K562 (cell line): ENCODE measurements around the gene CACNA2D2. TPM values are rescaled to one million over a fixed set of nuclear protein-coding genes. Genes with fewer than 3 reads are reported as not detected.

Source experiments
- ATAC-seq: fragments of 200-7000 bp; cut with Tn5 transposase; 3 replicates; pipeline ENCODE4 v1.9.1; 2020; ENCODE audit warnings: moderate library complexity
- BruUV-seq: library from RNA; stranded (reverse); fragments of 400-500 nt; replicated peaks from 2 replicates; lab custom pipeline; 2021; lab: Mats Ljungman, UMichigan
- CTCF ChIA-PET: fragments of 300-600 bp; formaldehyde crosslinking; extraction: SDS; loops from one replicate; lab custom pipeline; 2021; ENCODE audit warnings: low intra/inter-chr PET ratio; lab: Yijun Ruan, JAX
- POLR2A ChIA-PET: fragments of 300-600, 350-650 bp; sonication (Branson Sonifier 250); formaldehyde crosslinking; extraction: SDS; loops from one replicate; lab custom pipeline; 2021; ENCODE audit warnings: antibody characterized with exemption, inconsistent platforms; lab: Yijun Ruan, JAX
- DNase-seq, 4 experiments: peaks; one replicate each; pipeline versions ENCODE4 v3.0.0 to v3.0.0-alpha.2; 2011 to 2018; ENCODE audit warnings: low spot score in 3 of 4, mixed read lengths in 3 of 4; ENCODE audit errors: extremely low read depth in 1 of 4
- FAIRE-seq: peaks from 2 replicates; lab custom pipeline; 2011; peaks lifted over from hg19 to GRCh38; lab: Jason Lieb, UNC
- H2AFZ ChIP-seq: 2 replicates; pipeline ENCODE4 v1.6.0; 2011; ENCODE audit warnings: low read depth, low read length, control low read depth, inconsistent platforms
- H3K27ac ChIP-seq: fragments of 200-600 bp; 3 replicates; pipeline ENCODE4 v1.8.0; 2011; ENCODE audit warnings: low read depth, mild to moderate bottlenecking, control low read depth, inconsistent platforms, low read length, moderate library complexity, mixed read lengths; ENCODE audit errors: extremely low read depth
- H3K27me3 ChIP-seq, 2 experiments: fragments of 300-600 bp in 1 of 2; 2 replicates in 1 of 2; 3 replicates in 1 of 2; pipeline versions ENCODE4 v1.6.0 to v1.8.0; 2011; ENCODE audit warnings: inconsistent platforms in 2 of 2, low read length in 2 of 2, mild to moderate bottlenecking in 1 of 2, mixed read lengths in 1 of 2, moderate library complexity in 1 of 2; ENCODE audit not compliant: control insufficient read depth in 2 of 2, insufficient read depth in 2 of 2
- H3K36me3 ChIP-seq: fragments of 300-600 bp; 3 replicates; pipeline ENCODE4 v1.8.0; 2011; ENCODE audit warnings: mild to moderate bottlenecking, low read length, inconsistent platforms; ENCODE audit not compliant: control insufficient read depth, insufficient read depth
- H3K4me1 ChIP-seq, 2 experiments: fragments of 200-600 bp in 1 of 2; replicated peaks in 1 of 2; 2 replicates in 1 of 2; 3 replicates in 1 of 2; pipeline versions ENCODE4 v1.5.1 to v1.8.0; 2011; ENCODE audit warnings: inconsistent platforms in 2 of 2, low read length in 2 of 2, mild to moderate bottlenecking in 1 of 2, mixed read lengths in 1 of 2, moderate library complexity in 1 of 2; ENCODE audit not compliant: control insufficient read depth in 2 of 2, insufficient read depth in 2 of 2
- H3K4me2 ChIP-seq: 2 replicates; pipeline ENCODE4 v1.6.1; 2011; ENCODE audit warnings: low read length, control low read depth, inconsistent platforms, mixed read lengths; ENCODE audit not compliant: insufficient read depth
- H3K4me3 ChIP-seq: fragments of 200-600 bp; sonication (generic), shearing (Covaris generic); 2 replicates; pipeline ENCODE4 v1.5.1; 2016; ENCODE audit warnings: control low read depth, inconsistent platforms
- H3K79me2 ChIP-seq: fragments of 200-600 bp; 3 replicates; pipeline ENCODE4 v1.8.0; 2011; ENCODE audit warnings: low read length, inconsistent platforms; ENCODE audit not compliant: control insufficient read depth, insufficient read depth
- H3K9ac ChIP-seq, 2 experiments: 2 replicates each; pipeline versions ENCODE4 v1.6.0 to v1.6.1; 2011; ENCODE audit warnings: low read depth in 2 of 2, low read length in 2 of 2, control low read depth in 1 of 2, inconsistent platforms in 1 of 2, mild to moderate bottlenecking in 1 of 2, mixed read lengths in 1 of 2; ENCODE audit not compliant: insufficient read depth in 1 of 2
- H3K9me1 ChIP-seq: one replicate; pipeline ENCODE4 v1.6.0; 2011; ENCODE audit warnings: inconsistent platforms, mild to moderate bottlenecking, low read length, moderate library complexity; ENCODE audit not compliant: control insufficient read depth, insufficient read depth
- H3K9me3 ChIP-seq: replicated peaks from 2 replicates; pipeline ENCODE4 v1.5.1; 2011; ENCODE audit warnings: low read depth, low read length, inconsistent platforms; ENCODE audit not compliant: control insufficient read depth, insufficient read depth
- H4K20me1 ChIP-seq: replicated peaks from 2 replicates; pipeline ENCODE4 v1.6.1; 2011; ENCODE audit warnings: low read length, inconsistent platforms, mixed read lengths; ENCODE audit not compliant: control insufficient read depth, insufficient read depth
- CREBBP ChIP-seq: IDR thresholded peaks from one replicate; pipeline ENCODE4 v1.6.1; 2012; ENCODE audit warnings: low read depth, mild to moderate bottlenecking, control low read depth, inconsistent platforms, low read length
- CREM ChIP-seq: IDR thresholded peaks from 2 replicates; pipeline ENCODE4 v1.6.1; 2014; ENCODE audit warnings: antibody characterized with exemption, low read depth
- EHMT2 ChIP-seq: fragments of 450-650 bp; IDR thresholded peaks from 2 replicates; pipeline ENCODE4 v1.6.1; 2018; ENCODE audit warnings: antibody characterized with exemption
- MAFK ChIP-seq: IDR thresholded peaks from 2 replicates; pipeline ENCODE4 v1.6.1; 2011; ENCODE audit warnings: low read length, improper control_type of control experiment
- MIER1 ChIP-seq: fragments of 450-650 bp; IDR thresholded peaks from 2 replicates; pipeline ENCODE4 v1.6.1; 2016; ENCODE audit warnings: antibody characterized with exemption, mild to moderate bottlenecking, low read depth
- NELFE ChIP-seq: IDR thresholded peaks from 2 replicates; pipeline ENCODE4 v1.6.1; 2011; ENCODE audit warnings: mild to moderate bottlenecking; ENCODE audit not compliant: insufficient read depth, insufficient read length
- NR2C2 ChIP-seq, 2 experiments: fragments of 200-800 bp in 1 of 2; sonication (Bioruptor generic) in 1 of 2; sonication (generic) in 1 of 2; formaldehyde crosslinking in 1 of 2; IDR thresholded peaks; 2 replicates each; pipeline versions ENCODE4 v1.6.1 to v1.8.0; 2016 to 2022; ENCODE audit warnings: mild to moderate bottlenecking in 1 of 2, missing compliant biosample characterization in 1 of 2, missing genetic modification characterization in 1 of 2, missing genetic modification reagents in 1 of 2
- RBM34 ChIP-seq: fragments of 200-400 bp; formaldehyde crosslinking; IDR thresholded peaks from 2 replicates; pipeline ENCODE4 v1.6.1; 2018; ENCODE audit warnings: low read length, borderline replicate concordance; ENCODE audit not compliant: insufficient read depth
- REST ChIP-seq, 2 experiments: fragments of 450-650 bp; formaldehyde crosslinking in 1 of 2; IDR thresholded peaks; 2 replicates each; pipeline versions ENCODE4 v1.4.0 to v1.6.1; 2014 to 2020; ENCODE audit warnings: mild to moderate bottlenecking in 2 of 2, borderline replicate concordance in 1 of 2, low read depth in 1 of 2
- SRSF7 ChIP-seq: fragments of 200-400 bp; formaldehyde crosslinking; optimal IDR thresholded peaks from 2 replicates; pipeline ENCODE3; 2017; ENCODE audit warnings: mild to moderate bottlenecking, low read depth, low read length
- ZNF146 ChIP-seq: IDR thresholded peaks from one replicate; pipeline ENCODE4 v1.6.1; 2018; ENCODE audit warnings: missing compliant biosample characterization; ENCODE audit not compliant: unreplicated experiment
- ZNF175 ChIP-seq: fragments of 200-800 bp; sonication (Bioruptor generic); IDR thresholded peaks from 2 replicates; pipeline ENCODE4 v1.6.1; 2016; ENCODE audit warnings: low read depth, mild to moderate bottlenecking, missing genetic modification characterization, missing compliant biosample characterization
- ZNF212 ChIP-seq: fragments of 450-650 bp; formaldehyde crosslinking; IDR thresholded peaks from 2 replicates; pipeline ENCODE4 v1.4.0; 2020; ENCODE audit warnings: mild to moderate bottlenecking
- ZNF41 ChIP-seq: fragments of 250-450 bp; sonication (Bioruptor Pico); conservative IDR thresholded peaks from 2 replicates; pipeline ENCODE4 v1.4.0; 2020; ENCODE audit warnings: mild to moderate bottlenecking
- ZNF511 ChIP-seq: sonication (generic); formaldehyde crosslinking; IDR thresholded peaks from 2 replicates; pipeline ENCODE4 v1.8.0; 2022; ENCODE audit warnings: mild to moderate bottlenecking, missing genetic modification reagents
- WGBS: fragments of 100-300 bp; shearing (Covaris generic); methylation state at CpG from one replicate; pipeline ENCODE4 v1.1.6; 2016; ENCODE audit warnings: low coverage, mixed read lengths; ENCODE audit not compliant: insufficient coverage; ENCODE audit errors: missing lambda C conversion rate; 5-methylcytosine and 5-hydroxymethylcytosine counted together
- in situ Hi-C: fragments of 300-500 bp; cut with MboI; formaldehyde crosslinking; loops from 4 replicates; pipeline ENCODE4 v1.15.0; 2018; ENCODE audit warnings: inconsistent platforms, mixed read lengths
- intact Hi-C: fragments of 100-400 bp; cut with micrococcal nuclease; formaldehyde crosslinking; loops from 2 replicates; pipeline ENCODE4 v1.14.2; 2022
- polyA plus RNA-seq, 8 experiments: library from polyadenylated mRNA; depleted of rRNA in 4 of 8; stranded (reverse) in 5 of 8; unstranded in 3 of 8; fragments of >200 nt; fragmentation: Nextera tagmentation in 2 of 8; fragmentation: Illumina TruSeq in 1 of 8; extraction: Ambion mirVana in 2 of 8; extraction: Trizol in 1 of 8; gene quantifications; 2 replicates each; pipeline versions ENCODE4 v1.2.1 to v1.2.3, GENCODE V29; 2011 to 2014; ENCODE audit warnings: inconsistent platforms in 1 of 8, missing spikeins in 1 of 8
- total RNA-seq, 7 experiments: library from RNA; depleted of rRNA in 6 of 7; stranded (reverse); fragments of >200 nt in 6 of 7; fragmentation: Illumina TruSeq in 2 of 7; extraction: Trizol in 2 of 7; gene quantifications; 2 replicates each; pipeline versions ENCODE4 v1.2.1 to v1.2.3, GENCODE V29; 2011 to 2021; ENCODE audit warnings: low replicate concordance in 1 of 7

Gene CACNA2D2
- total and polyA plus RNA-seq, 9 of the 15 experiments (the other 6 are each of a cell fraction or from before 2014, with no cell fraction given), result 0.11 to 0.58 (median 0.36) TPM; not detected in 2

- intact Hi-C loops, result no loop called here
- H4K20me1 ChIP-seq, result peaks cover 5% of the 10 kb centered on the region; the same call in 1 of the 2 replicates
- no peaks in the 10 kb centered on the region for H3K9me1 ChIP-seq
- no peak overlapping the region for H3K27ac ChIP-seq
- H3K27me3 ChIP-seq, result peaks cover 0 to 21% of the 10 kb centered on the region in 2 experiments; a peak in 2 of 5 replicates
- no peaks in the 10 kb centered on the region for H3K36me3 ChIP-seq
- FAIRE-seq (no peak), ATAC-seq (peak; percentile 57; the same call in 1 of the 3 replicates), DNase-seq (peak; percentile 30 to 72 (median 58))
- no peaks in the 10 kb centered on the region for H3K79me2 ChIP-seq
- BruUV-seq, result no TSS peak
- no peaks in the 10 kb centered on the region for H3K9me3 ChIP-seq
- no peak overlapping the region for H3K9ac ChIP-seq
- WGBS, result under 1% methylated on average over 7 of the region's 8 CpGs
- ChIA-PET POLR2A (no interaction called here), CTCF (no interaction called here)
- no peak overlapping the region for H2AFZ ChIP-seq
- H3K4me3 ChIP-seq, result no peak overlapping the region
- no peaks in the 10 kb centered on the region; a peak in 1 of 5 replicates for H3K4me1 ChIP-seq
- in situ Hi-C loops, result no loop called here
- H3K4me2 ChIP-seq, result no peak overlapping the region
- TF ChIP-seq ZNF41 (CRISPR knock-in tag) (no peak), CREM (no peak), NELFE (no peak), EHMT2 (peak; percentile 94), MAFK (no peak), ZNF511 (CRISPR knock-in tag) (0 out of 2 replicates have a peak, but pooled peaks have one; percentile 52), CREBBP (no peak), NR2C2 (CRISPR knock-in tag; IDR thresholded peaks at IDR 0.05) (0 out of 2 replicates have a peak, but pooled peaks have one; percentile 24), NR2C2 (tag; IDR thresholded peaks at IDR 0.05) (no peak), ZNF146 (CRISPR knock-in tag) (no peak), ZNF175 (CRISPR knock-in tag) (no peak), ZNF212 (CRISPR knock-in tag) (no peak), REST (IDR thresholded peaks at IDR 0.05; ENCODE audit: borderline replicate concordance) (peak; percentile 98), REST (CRISPR knock-in tag; IDR thresholded peaks at IDR 0.05; ENCODE audit: low read depth) (peak; percentile 94), RBM34 (no peak), MIER1 (peak; percentile 88), SRSF7 (no peak)
Observed at GRCh38 chr3:50405249-50405648, 98.2 kb downstream of the CACNA2D2 start.
